K562 (cell line): Measurements from ENCODE around the gene AAMDC. TPM values are rescaled to one million over a fixed set of nuclear protein-coding genes. Genes with fewer than 3 reads are reported as not detected.

Experiments used
- ATAC-seq: fragments of 200-7000 bp; cut with Tn5 transposase; 3 replicates; pipeline ENCODE4 v1.9.1; 2020; ENCODE audit warnings: moderate library complexity
- BruUV-seq: library from RNA; stranded (reverse); fragments of 400-500 nt; replicated peaks from 2 replicates; lab custom pipeline; 2021; lab: Mats Ljungman, UMichigan
- CTCF ChIA-PET: fragments of 300-600 bp; formaldehyde crosslinking; extraction: SDS; loops from one replicate; lab custom pipeline; 2021; ENCODE audit warnings: low intra/inter-chr PET ratio; lab: Yijun Ruan, JAX
- POLR2A ChIA-PET: fragments of 300-600, 350-650 bp; sonication (Branson Sonifier 250); formaldehyde crosslinking; extraction: SDS; loops from one replicate; lab custom pipeline; 2021; ENCODE audit warnings: antibody characterized with exemption, inconsistent platforms; lab: Yijun Ruan, JAX
- DNase-seq, 4 experiments: peaks; one replicate each; pipeline versions ENCODE4 v3.0.0 to v3.0.0-alpha.2; 2011 to 2018; ENCODE audit warnings: low spot score in 3 of 4, mixed read lengths in 3 of 4; ENCODE audit errors: extremely low read depth in 1 of 4
- FAIRE-seq: peaks from 2 replicates; lab custom pipeline; 2011; peaks lifted over from hg19 to GRCh38; lab: Jason Lieb, UNC
- H2AFZ ChIP-seq: 2 replicates; pipeline ENCODE4 v1.6.0; 2011; ENCODE audit warnings: low read depth, low read length, control low read depth, inconsistent platforms
- H3K27ac ChIP-seq: fragments of 200-600 bp; 3 replicates; pipeline ENCODE4 v1.8.0; 2011; ENCODE audit warnings: low read depth, mild to moderate bottlenecking, control low read depth, inconsistent platforms, low read length, moderate library complexity, mixed read lengths; ENCODE audit errors: extremely low read depth
- H3K27me3 ChIP-seq, 2 experiments: fragments of 300-600 bp in 1 of 2; 2 replicates in 1 of 2; 3 replicates in 1 of 2; pipeline versions ENCODE4 v1.6.0 to v1.8.0; 2011; ENCODE audit warnings: inconsistent platforms in 2 of 2, low read length in 2 of 2, mild to moderate bottlenecking in 1 of 2, mixed read lengths in 1 of 2, moderate library complexity in 1 of 2; ENCODE audit not compliant: control insufficient read depth in 2 of 2, insufficient read depth in 2 of 2
- H3K36me3 ChIP-seq: fragments of 300-600 bp; 3 replicates; pipeline ENCODE4 v1.8.0; 2011; ENCODE audit warnings: mild to moderate bottlenecking, low read length, inconsistent platforms; ENCODE audit not compliant: control insufficient read depth, insufficient read depth
- H3K4me1 ChIP-seq, 2 experiments: fragments of 200-600 bp in 1 of 2; replicated peaks in 1 of 2; 2 replicates in 1 of 2; 3 replicates in 1 of 2; pipeline versions ENCODE4 v1.5.1 to v1.8.0; 2011; ENCODE audit warnings: inconsistent platforms in 2 of 2, low read length in 2 of 2, mild to moderate bottlenecking in 1 of 2, mixed read lengths in 1 of 2, moderate library complexity in 1 of 2; ENCODE audit not compliant: control insufficient read depth in 2 of 2, insufficient read depth in 2 of 2
- H3K4me2 ChIP-seq: 2 replicates; pipeline ENCODE4 v1.6.1; 2011; ENCODE audit warnings: low read length, control low read depth, inconsistent platforms, mixed read lengths; ENCODE audit not compliant: insufficient read depth
- H3K4me3 ChIP-seq: fragments of 200-600 bp; sonication (generic), shearing (Covaris generic); 2 replicates; pipeline ENCODE4 v1.5.1; 2016; ENCODE audit warnings: control low read depth, inconsistent platforms
- H3K79me2 ChIP-seq: fragments of 200-600 bp; 3 replicates; pipeline ENCODE4 v1.8.0; 2011; ENCODE audit warnings: low read length, inconsistent platforms; ENCODE audit not compliant: control insufficient read depth, insufficient read depth
- H3K9ac ChIP-seq, 2 experiments: 2 replicates each; pipeline versions ENCODE4 v1.6.0 to v1.6.1; 2011; ENCODE audit warnings: low read depth in 2 of 2, low read length in 2 of 2, control low read depth in 1 of 2, inconsistent platforms in 1 of 2, mild to moderate bottlenecking in 1 of 2, mixed read lengths in 1 of 2; ENCODE audit not compliant: insufficient read depth in 1 of 2
- H3K9me1 ChIP-seq: one replicate; pipeline ENCODE4 v1.6.0; 2011; ENCODE audit warnings: inconsistent platforms, mild to moderate bottlenecking, low read length, moderate library complexity; ENCODE audit not compliant: control insufficient read depth, insufficient read depth
- H3K9me3 ChIP-seq: replicated peaks from 2 replicates; pipeline ENCODE4 v1.5.1; 2011; ENCODE audit warnings: low read depth, low read length, inconsistent platforms; ENCODE audit not compliant: control insufficient read depth, insufficient read depth
- H4K20me1 ChIP-seq: replicated peaks from 2 replicates; pipeline ENCODE4 v1.6.1; 2011; ENCODE audit warnings: low read length, inconsistent platforms, mixed read lengths; ENCODE audit not compliant: control insufficient read depth, insufficient read depth
- CREBBP ChIP-seq: IDR thresholded peaks from one replicate; pipeline ENCODE4 v1.6.1; 2012; ENCODE audit warnings: low read depth, mild to moderate bottlenecking, control low read depth, inconsistent platforms, low read length
- GATAD2A ChIP-seq: fragments of 450-650 bp; IDR thresholded peaks from 2 replicates; pipeline ENCODE4 v1.6.1; 2017
- HOXB6 ChIP-seq: fragments of 250-450 bp; sonication (Bioruptor Pico); IDR thresholded peaks from 2 replicates; pipeline ENCODE4 v1.5.1; 2022; ENCODE audit warnings: mild to moderate bottlenecking, borderline replicate concordance
- KAT2B ChIP-seq: IDR thresholded peaks from one replicate; pipeline ENCODE4 v1.6.1; 2012; ENCODE audit warnings: low read depth, mild to moderate bottlenecking, control low read depth, inconsistent platforms, low read length, moderate library complexity
- L3MBTL2 ChIP-seq: fragments of 450-650 bp; IDR thresholded peaks from 2 replicates; pipeline ENCODE4 v1.6.1; 2016; ENCODE audit warnings: mild to moderate bottlenecking, moderate library complexity
- NFXL1 ChIP-seq: fragments of 450-650 bp; formaldehyde crosslinking; IDR thresholded peaks from 2 replicates; pipeline ENCODE4 v1.4.0; 2021; ENCODE audit warnings: mild to moderate bottlenecking
- PURB ChIP-seq: sonication (generic); formaldehyde crosslinking; IDR thresholded peaks from 2 replicates; pipeline ENCODE4 v1.9.0; 2021; ENCODE audit warnings: low read depth, mild to moderate bottlenecking, missing genetic modification reagents
- RB1 ChIP-seq: fragments of 450-650 bp; IDR thresholded peaks from 2 replicates; pipeline ENCODE4 v1.6.1; 2017; ENCODE audit warnings: low read depth, mild to moderate bottlenecking
- ZNF184 ChIP-seq: sonication (generic); formaldehyde crosslinking; IDR thresholded peaks from 2 replicates; pipeline ENCODE4 v1.5.0; 2020; ENCODE audit warnings: missing genetic modification reagents
- ZNF324 ChIP-seq: fragments of 250-450 bp; sonication (Bioruptor Pico); IDR thresholded peaks from 2 replicates; pipeline ENCODE4 v1.4.0; 2020; ENCODE audit warnings: mild to moderate bottlenecking
- WGBS: fragments of 100-300 bp; shearing (Covaris generic); methylation state at CpG from one replicate; pipeline ENCODE4 v1.1.6; 2016; ENCODE audit warnings: low coverage, mixed read lengths; ENCODE audit not compliant: insufficient coverage; ENCODE audit errors: missing lambda C conversion rate; 5-methylcytosine and 5-hydroxymethylcytosine counted together
- in situ Hi-C: fragments of 300-500 bp; cut with MboI; formaldehyde crosslinking; loops from 4 replicates; pipeline ENCODE4 v1.15.0; 2018; ENCODE audit warnings: inconsistent platforms, mixed read lengths
- intact Hi-C: fragments of 100-400 bp; cut with micrococcal nuclease; formaldehyde crosslinking; loops from 2 replicates; pipeline ENCODE4 v1.14.2; 2022
- polyA plus RNA-seq, 8 experiments: library from polyadenylated mRNA; depleted of rRNA in 4 of 8; stranded (reverse) in 5 of 8; unstranded in 3 of 8; fragments of >200 nt; fragmentation: Nextera tagmentation in 2 of 8; fragmentation: Illumina TruSeq in 1 of 8; extraction: Ambion mirVana in 2 of 8; extraction: Trizol in 1 of 8; gene quantifications; 2 replicates each; pipeline versions ENCODE4 v1.2.1 to v1.2.3, GENCODE V29; 2011 to 2014; ENCODE audit warnings: inconsistent platforms in 1 of 8, missing spikeins in 1 of 8
- total RNA-seq, 7 experiments: library from RNA; depleted of rRNA in 6 of 7; stranded (reverse); fragments of >200 nt in 6 of 7; fragmentation: Illumina TruSeq in 2 of 7; extraction: Trizol in 2 of 7; gene quantifications; 2 replicates each; pipeline versions ENCODE4 v1.2.1 to v1.2.3, GENCODE V29; 2011 to 2021; ENCODE audit warnings: low replicate concordance in 1 of 7

The AAMDC gene
- total and polyA plus RNA-seq, 9 of the 15 experiments (the other 6 are each of a cell fraction or from before 2014, with no cell fraction given), result 10.4 to 40.6 (median 15.6) TPM

- no peaks in the 10 kb centered on the region for H3K79me2 ChIP-seq
- no peaks in the 10 kb centered on the region for H3K9me1 ChIP-seq
- POLR2A ChIA-PET, result interaction anchor here (0.6 kb wide), 1 partner anchor 309 kb away, joined by 3 read pairs; no protein-coding TSS in a partner anchor
- no peaks in the 10 kb centered on the region for H3K27me3 ChIP-seq
- no peak overlapping the region for H3K27ac ChIP-seq
- peaks cover 38% of the 10 kb centered on the region; the same call in 2 of the 3 replicates for H3K36me3 ChIP-seq
- no TSS peak for BruUV-seq
- DNase-seq (no peak), ATAC-seq (no peak), FAIRE-seq (no peak)
- no peak overlapping the region for H3K9ac ChIP-seq
- no peak overlapping the region for H3K4me2 ChIP-seq
- intact Hi-C loops, result no loop called here
- peaks cover 0 to 3% of the 10 kb centered on the region in 2 experiments; a peak in 2 of 5 replicates for H3K4me1 ChIP-seq
- CTCF ChIA-PET, result no interaction called here
- no peak overlapping the region for H3K4me3 ChIP-seq
- WGBS, result 89% methylated on average over 18 of the region's 18 CpGs
- TF ChIP-seq RB1, result no peak
- no peak for TF ChIP-seq PURB (CRISPR knock-in tag)
- TF ChIP-seq NFXL1 (CRISPR knock-in tag), result no peak
- no peak for TF ChIP-seq ZNF184 (CRISPR knock-in tag)
- no peak for TF ChIP-seq L3MBTL2
- no peak for TF ChIP-seq CREBBP
- TF ChIP-seq GATAD2A, result no peak
- TF ChIP-seq HOXB6, result no peak
- TF ChIP-seq KAT2B, result no peak
- TF ChIP-seq ZNF324 (CRISPR knock-in tag), result no peak
- no peaks in the 10 kb centered on the region; the same call in 1 of the 2 replicates for H4K20me1 ChIP-seq
- H2AFZ ChIP-seq, result no peak overlapping the region
- in situ Hi-C loops, result no loop called here
- H3K9me3 ChIP-seq, result no peaks in the 10 kb centered on the region
These were observed 65.5 kb downstream of the AAMDC start for GRCh38 chr11:77886401-77886800.
